CD4-positive, alpha-beta T cell treated with Interleukin-10 for 1 hour (primary cell): ENCODE data around the gene REV3L.

ENCODE experiments used
- DNase-seq: peaks from one replicate; pipeline ENCODE4 v3.0.0-alpha.2; 2020

The REV3L gene

DNA sequence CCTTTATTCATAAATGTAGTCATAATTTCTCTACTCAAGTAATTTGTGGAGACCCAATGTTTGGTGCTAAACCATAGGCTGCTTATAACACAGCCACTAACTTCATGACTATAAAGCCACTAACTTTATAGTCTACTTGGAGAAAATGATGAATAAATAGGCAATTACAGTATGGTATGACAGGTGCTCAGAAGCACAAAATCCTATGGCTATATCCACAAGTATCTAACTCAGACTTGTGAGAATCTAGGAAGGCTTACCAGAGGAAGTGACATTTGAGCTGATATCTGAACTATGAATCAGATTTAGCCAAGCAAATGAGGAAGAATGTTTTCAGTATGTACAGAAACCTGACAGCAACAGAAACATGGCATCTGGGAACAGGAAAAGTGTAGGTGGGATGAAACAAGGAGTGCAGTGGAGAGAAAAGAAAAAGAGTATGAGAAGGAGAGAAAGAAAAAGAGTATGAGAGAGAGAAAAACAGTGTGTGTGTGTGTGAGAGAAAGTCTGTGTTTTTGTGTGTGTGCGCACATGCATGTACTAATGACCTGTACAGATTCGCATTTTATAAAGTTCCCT lies 59.9 kb downstream of the REV3L start:
- no peak for DNase-seq

DNA sequence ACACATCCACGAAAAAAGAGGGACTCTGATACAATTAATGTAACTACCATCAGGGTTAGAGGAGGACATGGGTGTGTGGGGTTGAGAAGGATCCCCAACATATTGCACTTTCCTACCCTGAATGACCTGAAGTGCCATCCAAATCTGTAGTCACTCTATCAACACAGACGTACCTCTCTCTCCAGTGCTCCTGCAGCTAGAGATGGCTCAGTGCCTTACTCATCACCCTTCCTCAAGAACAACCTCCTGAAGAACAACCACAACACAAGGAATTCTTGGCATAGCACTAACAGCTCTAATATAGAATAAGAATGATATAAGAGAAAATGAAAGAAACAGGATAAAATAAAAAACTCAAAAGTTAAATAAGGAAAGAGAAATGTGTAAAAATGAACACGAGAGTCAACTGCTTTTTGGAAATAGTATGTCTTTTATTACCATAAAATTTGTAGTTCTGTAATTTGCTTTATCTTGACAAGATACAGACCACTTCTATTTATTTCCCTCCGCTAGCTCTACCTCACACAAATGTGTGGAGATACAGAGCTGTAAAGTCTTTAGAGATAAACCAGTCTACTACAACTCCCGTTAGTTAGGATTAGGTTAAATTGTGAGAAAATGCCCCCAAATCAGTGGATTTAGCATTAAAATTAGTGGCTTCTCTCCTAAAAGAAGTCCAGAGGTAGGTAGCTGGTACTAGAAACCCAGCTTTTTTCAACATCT lies 63.9 kb downstream of the REV3L start:
- no peak for DNase-seq

DNA sequence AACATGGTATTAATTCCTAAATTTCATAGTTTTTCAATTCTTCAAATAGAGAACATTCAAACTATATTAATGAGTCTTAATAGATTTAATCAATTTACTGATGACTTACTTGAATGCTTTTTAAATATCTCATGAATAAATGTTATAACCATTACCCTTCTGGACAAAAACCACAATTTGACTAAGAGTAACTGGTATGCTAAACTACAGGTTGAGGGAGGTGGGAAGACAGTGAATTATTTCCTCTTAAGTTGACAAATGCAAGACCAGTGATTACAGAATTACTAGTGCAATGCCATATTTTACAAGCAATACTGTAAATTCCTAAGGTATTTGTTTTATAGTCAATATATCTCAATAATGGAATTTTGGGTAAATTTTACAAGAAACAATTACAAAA lies 65.1 kb downstream of the REV3L start:
- no peak for DNase-seq

DNA sequence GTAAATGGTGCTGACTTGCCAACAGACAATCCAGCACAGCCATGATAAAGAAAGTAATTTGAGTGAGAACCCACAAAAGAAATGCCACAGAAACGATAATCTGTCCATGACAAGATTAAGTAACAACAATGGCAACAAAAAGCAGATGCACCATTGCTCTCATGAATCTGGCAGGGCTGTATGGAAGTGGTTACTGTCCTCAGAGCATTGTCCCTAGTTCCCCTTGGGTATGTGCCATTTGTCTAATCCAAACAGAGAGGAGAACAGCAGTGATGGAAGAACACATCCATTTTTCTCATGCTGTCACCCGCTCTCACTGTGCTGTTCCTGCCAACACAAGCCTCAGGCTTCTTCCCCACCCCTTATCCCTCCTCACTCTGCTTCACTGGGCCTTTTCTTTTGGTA lies 65.8 kb downstream of the REV3L start:
- DNase-seq, result no peak

DNA sequence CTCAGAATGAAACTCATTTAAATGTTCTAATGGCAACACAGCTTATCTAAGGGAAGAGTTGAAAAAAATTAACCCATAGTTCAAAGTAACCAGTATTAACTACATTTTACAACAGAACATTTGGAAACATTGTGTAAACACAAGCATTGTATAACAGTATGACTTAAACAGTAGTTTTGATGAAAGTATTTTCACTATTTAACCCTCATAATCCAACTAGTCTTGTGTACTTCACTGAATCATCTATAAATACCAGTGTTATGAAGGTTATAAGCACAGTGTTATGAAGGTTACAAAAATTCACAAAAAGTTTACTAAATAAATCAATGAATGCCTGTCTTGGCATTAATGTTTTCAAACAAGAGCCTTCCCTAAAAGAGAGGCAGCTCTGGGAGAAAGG lies 66.5 kb downstream of the REV3L start:
- no peak for DNase-seq

DNA sequence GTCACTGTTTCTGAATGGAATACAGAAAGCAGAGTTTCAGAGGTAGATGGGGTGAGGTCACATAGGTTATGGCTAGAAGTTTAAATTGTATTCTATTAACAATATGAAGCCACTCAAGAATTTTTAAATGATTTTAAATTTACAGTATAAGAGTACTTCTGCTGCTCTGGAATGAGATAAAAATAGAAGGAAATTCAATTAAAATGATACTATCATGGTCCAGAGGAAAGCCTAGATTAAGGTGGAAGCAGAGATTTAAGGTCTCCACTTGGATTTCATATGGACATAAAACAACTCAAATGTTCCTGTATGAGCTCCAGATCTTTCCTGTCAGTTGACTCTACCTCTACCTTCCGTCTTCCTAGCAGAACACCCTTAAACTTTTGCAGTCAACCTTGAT lies 68.6 kb downstream of the REV3L start:
- DNase-seq, result no peak

DNA sequence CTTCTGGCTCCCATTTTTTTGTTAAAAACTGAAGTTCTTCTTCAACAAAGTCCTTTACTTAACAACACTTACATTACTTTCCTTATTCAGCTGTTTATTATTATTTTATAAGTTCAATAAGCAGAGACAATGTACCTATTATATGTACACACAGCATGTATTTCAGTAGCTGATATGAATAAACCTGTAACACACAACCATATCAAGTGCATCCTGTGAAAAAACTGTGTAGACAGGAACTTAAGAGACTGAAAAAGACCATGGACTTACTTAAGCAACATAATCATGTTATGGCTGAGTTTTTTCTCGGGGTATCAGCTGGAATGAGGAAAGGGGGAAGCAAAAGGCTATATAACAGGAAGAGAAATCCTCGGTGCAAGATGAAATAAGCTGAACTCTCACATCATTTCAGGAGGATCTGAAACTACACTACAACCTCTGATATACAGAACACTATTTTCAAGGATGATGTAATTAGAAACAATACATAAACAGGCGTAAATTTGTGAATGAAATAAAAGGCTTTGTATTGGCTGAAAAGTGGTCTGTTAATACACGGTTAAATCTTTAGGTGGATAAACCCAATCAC lies 70.9 kb downstream of the REV3L start:
- DNase-seq, result no peak

DNA sequence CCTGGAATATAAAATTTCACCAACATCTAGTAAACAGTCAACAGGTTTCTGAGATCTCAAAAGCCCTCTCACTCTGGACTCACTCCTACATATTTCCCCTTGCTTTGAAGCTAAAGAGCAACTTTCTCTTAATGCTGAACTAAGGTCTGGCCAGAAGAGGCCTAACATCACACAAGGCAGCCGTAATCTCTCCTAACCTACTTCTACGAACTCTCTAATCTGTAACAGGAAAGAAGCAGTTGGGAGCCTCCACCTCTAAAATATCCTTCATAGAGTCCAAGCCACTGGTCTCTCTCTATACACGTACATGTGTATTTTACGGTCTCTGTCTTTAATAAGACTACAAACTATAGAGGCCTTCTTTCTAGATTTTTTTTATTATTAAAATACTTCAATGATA lies 72.0 kb downstream of the REV3L start:
- no peak for DNase-seq

DNA sequence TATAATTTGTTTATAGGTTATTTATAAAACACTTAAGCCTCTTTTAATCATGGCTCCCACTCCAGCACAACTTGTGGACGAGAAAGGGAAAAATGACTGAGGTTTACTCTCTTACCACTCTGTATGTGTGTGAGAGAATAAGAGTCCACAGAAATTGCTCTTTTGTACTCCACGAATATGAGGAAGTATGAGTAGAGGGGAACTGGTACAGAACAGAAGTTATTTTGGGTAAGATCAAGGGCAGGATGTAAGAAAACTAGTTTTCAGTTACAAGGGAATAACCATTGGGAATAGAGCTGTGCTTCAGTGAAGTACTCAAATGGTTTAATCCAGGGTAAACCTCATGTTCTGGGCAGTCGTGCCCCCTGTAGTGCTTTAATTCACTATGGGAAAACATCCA lies 72.6 kb downstream of the REV3L start:
- no peak for DNase-seq

DNA sequence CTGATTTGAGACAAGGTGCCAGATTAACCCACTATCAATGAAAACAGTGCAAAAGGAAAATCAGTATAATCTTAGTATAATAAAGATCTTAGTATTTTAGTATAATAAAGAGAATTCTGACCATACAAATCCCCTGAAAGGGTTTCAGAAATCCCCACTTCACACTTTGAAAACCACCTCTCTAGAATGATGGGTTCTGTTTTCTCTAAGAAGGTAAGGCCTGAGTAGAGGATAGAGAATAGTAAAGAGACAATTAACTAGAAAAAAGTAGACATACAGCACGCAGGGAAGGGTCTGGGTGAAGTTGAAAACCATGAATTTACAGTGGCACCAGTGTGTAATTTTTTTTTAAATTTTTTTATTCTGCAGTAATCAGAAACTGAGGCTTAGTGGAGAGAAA lies 73.6 kb downstream of the REV3L start:
- no peak for DNase-seq

DNA sequence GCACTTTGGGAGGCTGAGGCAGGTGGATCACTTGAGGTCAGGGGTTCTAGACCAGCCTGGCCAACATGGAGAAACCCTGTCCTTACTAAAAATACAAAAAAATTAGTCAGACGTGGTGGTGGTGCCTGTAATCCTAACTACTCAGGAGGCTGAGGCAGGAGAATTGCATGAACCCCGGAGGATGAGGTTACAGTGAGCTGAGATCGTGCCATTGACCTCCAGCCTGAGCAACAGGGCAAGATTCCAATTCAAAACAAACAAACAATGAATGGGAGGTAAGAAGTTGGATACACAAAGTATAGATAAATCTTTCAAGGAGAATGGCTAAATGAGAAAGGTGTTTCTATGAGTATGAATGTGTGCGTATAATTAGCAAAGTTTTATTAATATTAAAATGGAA lies 75.3 kb downstream of the REV3L start:
- DNase-seq, result no peak

DNA sequence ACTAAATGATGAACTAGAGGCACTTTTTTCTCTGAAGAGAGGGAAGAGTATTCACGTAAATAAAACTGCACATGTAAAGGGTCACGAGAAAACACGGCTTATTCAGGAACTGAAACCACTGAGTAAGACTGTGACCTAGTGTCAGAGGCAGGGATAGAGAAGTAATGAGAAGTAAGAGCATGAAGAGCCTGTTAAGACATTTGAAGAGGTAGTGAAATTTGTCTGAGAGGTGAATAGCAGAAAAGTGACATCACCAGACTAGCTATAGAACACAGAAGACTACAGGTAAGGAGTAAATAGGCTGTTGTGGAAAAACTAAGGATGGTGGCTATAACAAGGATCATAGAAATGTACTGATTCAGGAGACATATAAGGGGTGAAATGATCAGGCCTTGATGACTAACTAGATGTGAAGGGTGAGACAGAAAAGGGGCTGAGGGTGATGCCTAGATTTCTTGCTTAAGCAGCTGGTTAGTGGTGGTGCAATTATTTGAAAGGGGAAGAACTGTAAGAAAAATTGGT lies 76.8 kb downstream of the REV3L start:
- peak; percentile 12 for DNase-seq

DNA sequence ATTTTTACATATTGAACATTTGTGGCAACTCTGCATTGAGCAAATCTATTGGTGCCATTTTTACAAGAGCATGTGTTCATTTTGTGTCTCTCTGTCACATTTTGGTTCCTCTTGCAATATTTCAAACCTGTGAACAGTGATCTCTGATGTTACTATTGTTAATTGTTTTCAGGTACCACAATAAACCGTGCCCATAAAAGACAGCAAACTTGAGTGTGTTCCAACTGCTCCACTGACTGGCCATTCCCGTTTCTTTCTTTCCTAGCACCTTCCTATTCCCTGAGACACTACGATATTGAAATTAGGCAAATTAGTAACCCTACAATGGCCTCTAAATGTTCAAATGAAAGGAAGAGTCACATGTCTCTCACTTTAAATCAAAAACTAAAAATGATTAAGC lies 79.6 kb downstream of the REV3L start:
- DNase-seq, result no peak

DNA sequence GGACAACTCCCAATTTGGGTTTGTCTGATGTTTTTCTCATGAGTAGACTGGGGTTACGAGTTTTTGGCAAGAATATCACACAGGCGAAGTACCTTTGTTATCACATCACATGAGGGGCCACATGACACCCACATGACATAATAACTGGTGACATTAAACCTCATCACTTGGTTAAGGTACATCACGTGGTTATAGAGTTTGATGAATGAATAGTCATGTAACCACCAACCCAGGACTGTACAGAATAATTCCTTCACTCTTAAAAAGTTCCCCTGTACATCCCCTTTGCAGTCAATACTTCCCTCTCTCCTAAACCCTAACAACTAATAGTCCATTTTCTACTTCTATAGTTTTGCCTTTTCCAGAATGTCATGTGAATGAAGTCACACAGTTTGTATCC lies 83.4 kb downstream of the REV3L start:
- no peak for DNase-seq

DNA sequence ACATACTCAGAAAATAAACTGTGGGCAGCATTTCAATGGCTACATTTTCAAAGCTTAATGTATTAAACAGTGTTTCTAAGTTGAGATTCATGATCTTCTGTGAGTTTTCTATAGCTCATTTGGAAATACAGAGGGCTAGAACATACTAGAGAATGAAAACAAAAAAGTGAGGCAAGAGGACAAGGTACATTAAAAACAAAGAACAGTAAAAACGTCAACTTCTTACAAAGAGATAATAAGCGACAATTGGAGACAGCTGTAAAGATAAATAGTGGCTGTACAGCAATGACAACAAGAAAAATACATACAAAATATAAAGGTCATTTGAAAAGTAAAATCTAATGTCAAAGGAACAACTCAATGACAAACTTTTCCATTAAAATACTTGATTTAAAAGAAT lies 94.3 kb downstream of the REV3L start:
- no peak for DNase-seq

DNA sequence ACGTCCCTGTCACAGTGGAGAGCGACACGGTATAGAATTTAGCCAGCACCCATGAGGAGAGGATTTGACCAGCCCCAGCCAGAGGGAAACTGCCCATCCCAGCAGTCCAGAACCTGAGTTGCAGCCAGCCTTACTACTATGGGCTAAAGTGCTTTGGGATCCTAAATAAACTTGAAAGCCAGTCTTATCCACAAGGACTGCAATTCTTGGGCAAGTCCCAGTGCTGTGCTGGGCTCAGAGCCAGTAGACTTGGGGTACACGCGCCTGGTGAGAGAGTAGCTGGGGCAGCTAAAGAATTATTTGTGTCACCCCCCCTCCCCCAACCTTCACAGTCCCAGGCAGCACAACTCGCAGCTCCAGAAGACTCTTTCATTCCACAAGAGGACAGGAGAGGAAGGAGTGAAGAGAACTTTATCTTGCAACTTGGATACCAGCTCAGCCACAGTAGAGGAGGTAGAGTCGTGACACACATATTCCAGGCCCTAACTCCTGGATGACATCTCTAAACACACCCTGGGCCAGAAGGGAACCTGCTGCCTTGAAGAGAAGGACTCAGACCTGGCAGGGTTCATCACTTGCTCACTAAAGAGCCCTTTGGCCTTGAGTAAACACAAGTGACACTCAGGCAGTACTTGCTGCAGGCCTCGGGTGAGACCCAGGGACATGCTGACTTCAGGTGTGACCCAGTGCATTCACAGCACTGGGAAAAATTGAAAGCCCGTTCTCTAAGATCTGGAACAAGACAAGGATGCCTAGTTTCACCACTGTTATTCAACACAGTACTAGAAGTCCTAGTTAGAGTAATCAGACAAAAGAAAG lies 100.3 kb downstream of the REV3L start:
- DNase-seq, result no peak

DNA sequence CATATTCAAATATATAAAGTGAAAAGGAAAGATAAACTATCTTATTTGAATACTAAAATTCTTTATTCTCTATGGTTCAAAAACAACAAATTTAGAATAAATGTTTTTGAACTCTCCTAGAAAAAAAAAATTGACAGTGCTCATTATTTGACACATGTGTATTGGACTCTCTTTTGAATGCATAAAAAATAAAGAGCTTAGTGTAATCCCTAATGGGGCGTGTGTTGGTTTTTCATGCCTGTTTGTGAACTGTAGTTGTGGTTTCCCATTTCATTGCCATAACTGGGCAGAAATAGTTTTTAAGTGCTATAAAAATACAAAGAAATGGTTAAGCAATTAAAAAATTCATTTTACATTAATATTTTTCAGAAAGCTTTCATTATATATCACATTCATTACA lies 101.3 kb downstream of the REV3L start:
- DNase-seq, result no peak

DNA sequence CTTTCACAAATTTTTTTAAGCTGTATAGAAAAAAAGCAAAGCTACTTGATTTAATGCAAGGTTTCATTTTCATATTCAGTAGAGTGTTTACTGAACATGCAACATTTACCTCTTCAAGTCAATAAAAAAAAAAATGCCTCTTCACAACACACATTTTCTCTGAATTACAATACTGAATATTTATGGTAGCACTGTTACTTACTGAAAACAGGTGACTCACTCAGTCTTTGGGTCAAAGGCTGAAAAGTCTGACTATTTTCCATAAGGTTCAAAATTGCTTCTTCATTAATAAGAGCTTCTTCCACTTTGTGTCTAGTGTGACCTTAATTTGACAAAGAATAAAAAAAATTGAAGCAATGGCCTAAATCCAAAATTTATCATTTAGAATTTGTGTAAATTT lies 101.9 kb downstream of the REV3L start:
- DNase-seq, result no peak

DNA sequence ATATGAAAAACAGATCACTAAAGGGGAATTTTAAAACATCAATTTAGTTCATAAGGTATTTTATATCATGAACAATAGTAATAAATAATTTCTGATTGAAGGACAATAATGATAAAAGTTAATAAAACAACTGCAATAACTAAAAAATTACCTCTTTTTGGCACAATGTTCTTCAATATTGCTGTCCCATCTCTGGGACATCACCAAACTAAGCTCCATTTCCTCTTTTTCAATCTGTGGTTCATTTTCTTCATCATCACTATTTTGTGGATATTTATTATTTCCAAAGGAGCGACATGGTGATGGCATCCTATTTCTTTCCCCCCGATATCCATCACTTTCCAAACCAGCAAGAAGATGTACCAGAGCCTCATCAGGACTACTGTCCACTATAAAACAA lies 103.2 kb downstream of the REV3L start:
- DNase-seq, result no peak

DNA sequence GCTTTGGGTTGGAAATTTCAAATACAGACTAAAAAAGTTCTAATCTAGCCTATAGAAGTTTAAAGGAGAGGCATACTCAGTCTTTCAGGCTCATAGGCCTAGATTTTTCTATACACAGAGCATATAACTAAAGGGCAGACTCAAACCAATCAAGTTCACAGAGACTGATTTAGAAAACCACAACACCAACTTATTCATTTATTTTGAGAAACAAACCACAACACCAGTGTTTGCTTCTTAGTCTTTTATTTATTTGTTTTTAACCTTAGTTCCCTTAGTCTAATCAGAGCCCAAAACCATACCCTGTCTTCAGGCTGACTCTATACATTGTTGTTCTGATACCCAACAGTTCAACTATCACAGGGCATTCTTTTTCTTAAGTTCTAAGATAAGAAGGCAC lies 103.7 kb downstream of the REV3L start:
- DNase-seq, result no peak

DNA sequence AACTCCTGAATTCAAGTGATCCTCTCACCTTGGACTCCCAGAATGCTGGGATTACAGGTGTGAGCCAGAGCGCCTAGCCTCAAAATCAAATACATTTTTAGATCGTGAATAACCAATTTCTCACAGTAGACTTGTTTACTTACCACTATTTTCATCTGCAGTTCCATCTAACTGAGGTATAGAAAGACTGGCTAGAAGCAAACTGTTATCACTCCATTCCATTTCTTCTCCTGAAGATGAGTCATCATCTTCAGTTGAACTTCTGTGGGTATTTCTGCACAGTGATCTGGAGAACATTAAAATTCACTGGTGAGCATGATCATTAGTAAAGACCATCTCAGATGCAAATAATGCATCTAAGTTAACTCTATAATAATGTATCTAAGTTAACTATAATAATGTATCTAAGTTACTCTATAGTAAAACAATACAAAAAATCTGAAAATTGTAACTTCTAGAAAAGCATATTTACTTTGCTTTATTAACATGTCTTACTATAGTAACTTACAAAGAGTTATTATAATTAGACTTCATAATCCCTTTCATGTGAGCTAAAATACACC lies 105.4 kb downstream of the REV3L start:
- DNase-seq, result no peak

DNA sequence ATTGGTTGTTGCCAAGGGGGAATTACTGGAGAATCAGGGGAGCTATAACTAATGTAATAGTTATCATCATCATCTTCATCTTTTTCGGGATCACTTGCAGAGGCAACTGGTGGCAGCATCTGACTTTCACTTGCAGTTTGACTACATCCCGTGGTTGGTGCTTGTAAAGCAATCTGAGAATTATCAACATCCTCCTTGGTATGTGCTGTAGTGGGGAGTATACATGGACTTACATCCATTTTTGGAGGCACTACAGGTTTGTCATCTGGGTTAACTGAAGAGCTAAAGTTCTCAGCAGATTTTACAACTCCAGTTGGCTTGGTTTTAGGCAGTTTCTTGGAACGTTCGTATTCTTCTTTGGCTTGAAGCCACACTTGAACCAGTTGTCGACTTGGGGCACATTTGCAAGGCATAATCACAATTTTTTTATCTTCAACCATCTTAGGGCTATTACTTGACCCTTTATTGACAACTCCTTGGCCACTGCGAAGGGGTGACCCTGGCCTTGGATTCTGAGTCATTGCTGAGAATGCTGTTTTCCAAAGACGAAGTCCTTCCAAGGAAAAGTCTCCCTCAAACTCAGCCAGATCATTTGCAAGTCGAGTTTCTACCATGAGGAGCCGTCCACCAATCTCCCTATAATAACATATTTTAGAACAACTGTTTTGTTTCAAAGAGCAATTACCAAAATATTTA lies 115.5 kb downstream of the REV3L start:
- DNase-seq, result no peak

DNA sequence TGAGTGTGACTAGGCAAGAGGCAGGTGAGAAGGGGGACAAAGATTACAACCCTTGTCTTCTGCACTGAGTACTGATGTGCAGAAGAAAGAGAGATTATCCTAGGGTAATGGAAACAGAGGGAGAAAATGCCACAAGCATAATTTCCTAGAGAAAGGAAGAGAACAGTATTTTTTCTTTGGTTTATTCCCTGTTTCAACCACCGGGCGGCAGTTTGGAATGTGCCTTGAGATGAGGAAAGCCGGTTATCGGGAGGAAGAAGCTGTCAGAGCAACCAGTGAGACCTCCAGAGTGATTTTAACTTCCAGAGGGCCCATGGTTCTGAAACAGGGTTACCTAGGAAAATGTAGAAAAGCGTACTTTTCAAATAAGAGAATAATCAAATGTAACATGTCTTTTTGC lies 121.4 kb downstream of the REV3L start:
- DNase-seq, result no peak
